Endometrial microvascular endothelial cells (primary cell): Measurements from ENCODE around the gene IL32. TPM values are rescaled to one million over a fixed set of nuclear protein-coding genes. Genes with fewer than 3 reads are reported as not detected.
"Not testable (repeated sequence)": the region's sequence is repeated elsewhere in the genome, so short reads cannot be mapped to it uniquely, and the experiment has no call there.

Experiments used
- in situ Hi-C: cut with HindIII; loops from 2 replicates; pipeline ENCODE4 v1.10.0; 2017; ENCODE audit warnings: low sequenced_read_pairs, low pct_unique_long_range_greater_than_20kb; ENCODE audit errors: inconsistent ontology term
- total RNA-seq: library from RNA; depleted of rRNA; stranded (reverse); fragments of >200 nt; gene quantifications from one replicate; pipeline ENCODE4 v1.2.3, GENCODE V29; 2015; ENCODE audit errors: inconsistent ontology term

Gene IL32
- total RNA-seq, 1 donor from 2014 or later, result 364 TPM

- in situ Hi-C loops, result no loop called here
These were observed 18.6 kb upstream of the IL32 start for GRCh38 chr16:3046641-3047386.

- in situ Hi-C loops, result no loop called here
These were observed 18.1 kb upstream of the IL32 start for GRCh38 chr16:3047387-3047720.

GRCh38 chr16:3049921-3050481 is 15.4 kb upstream of the IL32 start:
- in situ Hi-C loops, result no loop called here

GRCh38 chr16:3050487-3050886 is 15.0 kb upstream of the IL32 start:
- in situ Hi-C loops, result no loop called here

GRCh38 chr16:3051009-3051408 is 14.4 kb upstream of the IL32 start:
- in situ Hi-C loops, result no loop called here

- in situ Hi-C loops, result no loop called here
These were observed 13.9 kb upstream of the IL32 start for GRCh38 chr16:3051494-3051893.

GRCh38 chr16:3052571-3053329 is 12.7 kb upstream of the IL32 start:
- in situ Hi-C loops, result not testable (repeated sequence)

- in situ Hi-C loops, result not testable (repeated sequence)
These were observed 12.1 kb upstream of the IL32 start for GRCh38 chr16:3053330-3053710.

- in situ Hi-C loops, result no loop called here
These were observed 10.3 kb upstream of the IL32 start for GRCh38 chr16:3054965-3055733.

- in situ Hi-C loops, result not testable (repeated sequence)
These were observed 9.7 kb upstream of the IL32 start for GRCh38 chr16:3055734-3056115.

- in situ Hi-C loops, result no loop called here
These were observed 8.9 kb upstream of the IL32 start for GRCh38 chr16:3056336-3057180.

GRCh38 chr16:3057181-3058138 is 8.0 kb upstream of the IL32 start:
- in situ Hi-C loops, result no loop called here

GRCh38 chr16:3058139-3059030 is 7.1 kb upstream of the IL32 start:
- in situ Hi-C loops, result no loop called here

GRCh38 chr16:3059041-3059722 is 6.3 kb upstream of the IL32 start:
- in situ Hi-C loops, result no loop called here

GRCh38 chr16:3059723-3060242 is 5.7 kb upstream of the IL32 start:
- in situ Hi-C loops, result no loop called here
